HG02840 (cell line): ENCODE data around the gene FLRT2.

Experiments used
- ATAC-seq: cut with Tn5 transposase; IDR thresholded peaks from one replicate; pipeline ENCODE4 v1.9.1; 2021; ENCODE audit warnings: mild to moderate bottlenecking, moderate library complexity, moderate number of reproducible peaks; ENCODE audit not compliant: unreplicated experiment, low FRiP score

FLRT2 gene

GRCh38 chr14:85530626-85531025 is 682 bp downstream of the FLRT2 start:
- ATAC-seq, result no peak

GRCh38 chr14:85531141-85531586 is 1.2 kb downstream of the FLRT2 start:
- no peak for ATAC-seq

GRCh38 chr14:85531587-85532373 is 1.8 kb downstream of the FLRT2 start:
- no peak for ATAC-seq

- no peak for ATAC-seq
Observed at GRCh38 chr14:85532374-85533022, 2.6 kb downstream of the FLRT2 start.

GRCh38 chr14:85533023-85533860 is 3.3 kb downstream of the FLRT2 start:
- no peak for ATAC-seq

GRCh38 chr14:85533861-85534291 is 3.9 kb downstream of the FLRT2 start:
- ATAC-seq, result no peak

- no peak for ATAC-seq
Observed at GRCh38 chr14:85534458-85535293, 4.7 kb downstream of the FLRT2 start.

GRCh38 chr14:85535321-85535720 is 5.4 kb downstream of the FLRT2 start:
- no peak for ATAC-seq

- ATAC-seq, result no peak
Observed at GRCh38 chr14:85535991-85536832, 6.3 kb downstream of the FLRT2 start.

- no peak for ATAC-seq
Observed at GRCh38 chr14:85536833-85537190, 6.9 kb downstream of the FLRT2 start.

- no peak for ATAC-seq
Observed at GRCh38 chr14:85537526-85537925, 7.6 kb downstream of the FLRT2 start.

GRCh38 chr14:85538636-85539035 is 8.7 kb downstream of the FLRT2 start:
- no peak for ATAC-seq

- ATAC-seq, result no peak
Observed at GRCh38 chr14:85539510-85539909, 9.6 kb downstream of the FLRT2 start.

- ATAC-seq, result no peak
Observed at GRCh38 chr14:85542623-85543022, 12.7 kb downstream of the FLRT2 start.

- no peak for ATAC-seq
Observed at GRCh38 chr14:85545738-85546137, 15.8 kb downstream of the FLRT2 start.

GRCh38 chr14:85546390-85546789 is 16.4 kb downstream of the FLRT2 start:
- no peak for ATAC-seq

- no peak for ATAC-seq
Observed at GRCh38 chr14:85549697-85550096, 19.8 kb downstream of the FLRT2 start.

- no peak for ATAC-seq
Observed at GRCh38 chr14:85554106-85554505, 24.2 kb downstream of the FLRT2 start.

- no peak for ATAC-seq
Observed at GRCh38 chr14:85556267-85556666, 26.3 kb downstream of the FLRT2 start.
